Measurements from ENCODE around the gene SWI5.

Gene SWI5

GRCh38 chr9:128321343-128321742 lies 45.3 kb downstream of the SWI5 start:
- DNase-seq (ENCODE audit: low read depth) = no peak

GRCh38 chr9:128321879-128322403 lies 45.9 kb downstream of the SWI5 start:
- DNase-seq (ENCODE audit: low read depth) = no peak

- DNase-seq (ENCODE audit: low read depth) = peak; percentile 94
Observed at GRCh38 chr9:128322404-128323211, 46.5 kb downstream of the SWI5 start, which contains the start of the genes COQ4 and TRUB2. TSS of gene COQ4 (plus strand) at chr9:128322839. CDS start at chr9:128322859, 20 bp downstream. TSS of gene TRUB2 (minus strand) at chr9:128322447. CDS start at chr9:128322408, 39 bp downstream.

GRCh38 chr9:128323212-128323730 lies 47.2 kb downstream of the SWI5 start:
- DNase-seq (ENCODE audit: low read depth) = peak; percentile 41

- DNase-seq (ENCODE audit: low read depth) = no peak
Observed at GRCh38 chr9:128323791-128324190, 47.7 kb downstream of the SWI5 start.

- DNase-seq (ENCODE audit: low read depth) = no peak
Observed at GRCh38 chr9:128324401-128324800, 48.3 kb downstream of the SWI5 start.

GRCh38 chr9:128325629-128326028 lies 49.6 kb downstream of the SWI5 start:
- no peak for DNase-seq (ENCODE audit: low read depth)

- DNase-seq (ENCODE audit: low read depth) = no peak
Observed at GRCh38 chr9:128333451-128333869, 57.4 kb downstream of the SWI5 start.

- DNase-seq (ENCODE audit: low read depth) = no peak
Observed at GRCh38 chr9:128335161-128335560, 59.1 kb downstream of the SWI5 start.

GRCh38 chr9:128335914-128336313 lies 59.8 kb downstream of the SWI5 start:
- no peak for DNase-seq (ENCODE audit: low read depth)

GRCh38 chr9:128337936-128338335 lies 61.9 kb downstream of the SWI5 start:
- no peak for DNase-seq (ENCODE audit: low read depth)

All from EH (cell line).